H9 (cell line): ENCODE measurements around the gene SVOP. TPM values are rescaled to one million over a fixed set of nuclear protein-coding genes. Genes with fewer than 3 reads are reported as not detected.

Experiments used
- DNase-seq: peaks from one replicate; pipeline ENCODE4 v3.0.0-alpha.2; 2017
- H2AFZ ChIP-seq: one replicate; pipeline ENCODE4 v1.6.1; 2013; ENCODE audit warnings: mild to moderate bottlenecking, low read length, control low read depth, moderate library complexity
- H2AK5ac ChIP-seq: 2 replicates; pipeline ENCODE4 v1.6.1; 2013; ENCODE audit warnings: low read length, control low read depth, mixed read lengths; ENCODE audit not compliant: insufficient read length
- H2BK120ac ChIP-seq: one replicate; pipeline ENCODE4 v1.6.1; 2013; ENCODE audit warnings: low read depth, mild to moderate bottlenecking, low read length, control low read depth, inconsistent platforms; ENCODE audit not compliant: poor library complexity, severe bottlenecking
- H2BK12ac ChIP-seq: 2 replicates; pipeline ENCODE4 v1.6.1; 2013; ENCODE audit warnings: low read length, control low read depth, mixed read lengths, low read depth; ENCODE audit not compliant: insufficient read length
- H2BK15ac ChIP-seq: 2 replicates; pipeline ENCODE4 v1.6.1; 2013; ENCODE audit warnings: low read depth, low read length, control low read depth
- H2BK20ac ChIP-seq: one replicate; pipeline ENCODE4 v1.6.1; 2013; ENCODE audit warnings: low read depth, mild to moderate bottlenecking, low read length, control low read depth, inconsistent platforms; ENCODE audit not compliant: poor library complexity, severe bottlenecking
- H2BK5ac ChIP-seq: 2 replicates; pipeline ENCODE4 v1.6.1; 2013; ENCODE audit warnings: low read length, control low read depth, mixed read lengths; ENCODE audit not compliant: insufficient read length
- H3K14ac ChIP-seq: 2 replicates; pipeline ENCODE4 v1.6.1; 2013; ENCODE audit warnings: low read length, control low read depth; ENCODE audit not compliant: insufficient read depth
- H3K18ac ChIP-seq: 2 replicates; pipeline ENCODE4 v1.6.1; 2013; ENCODE audit warnings: low read depth, mild to moderate bottlenecking, mixed read lengths, low read length, control low read depth; ENCODE audit not compliant: insufficient read length
- H3K23ac ChIP-seq: 2 replicates; pipeline ENCODE4 v1.6.1; 2013; ENCODE audit warnings: low read length, control low read depth, mixed read lengths, low read depth; ENCODE audit not compliant: insufficient read length
- H3K23me2 ChIP-seq: 2 replicates; pipeline ENCODE4 v1.6.1; 2013; ENCODE audit warnings: low read depth, mild to moderate bottlenecking, mixed read lengths, low read length, control low read depth; ENCODE audit not compliant: insufficient read length, poor library complexity, severe bottlenecking
- H3K27ac ChIP-seq: 2 replicates; pipeline ENCODE4 v1.5.1; 2013; ENCODE audit warnings: low read length, control low read depth, mixed read lengths, low read depth; ENCODE audit not compliant: insufficient read length
- H3K27me3 ChIP-seq: 2 replicates; pipeline ENCODE4 v1.6.1; 2013; ENCODE audit warnings: low read length, control low read depth, inconsistent platforms; ENCODE audit not compliant: insufficient read depth
- H3K4ac ChIP-seq: 2 replicates; pipeline ENCODE4 v1.6.1; 2013; ENCODE audit warnings: low read depth, mild to moderate bottlenecking, control low read depth, inconsistent platforms, low read length, moderate library complexity
- H3K4me1 ChIP-seq: 2 replicates; pipeline ENCODE4 v1.6.1; 2013; ENCODE audit warnings: low read length, control low read depth, inconsistent platforms; ENCODE audit not compliant: insufficient read depth
- H3K4me2 ChIP-seq: 2 replicates; pipeline ENCODE4 v1.6.1; 2013; ENCODE audit warnings: low read length, control low read depth, mixed read lengths; ENCODE audit not compliant: insufficient read length, insufficient read depth
- H3K56ac ChIP-seq: 2 replicates; pipeline ENCODE4 v1.6.1; 2013; ENCODE audit warnings: low read depth, mild to moderate bottlenecking, mixed read lengths, low read length, control low read depth; ENCODE audit not compliant: insufficient read length
- H3K79me1 ChIP-seq: 2 replicates; pipeline ENCODE4 v1.6.1; 2013; ENCODE audit warnings: low read depth, mild to moderate bottlenecking, moderate library complexity, low read length, control low read depth, inconsistent platforms; ENCODE audit not compliant: insufficient read depth, poor library complexity, severe bottlenecking
- H3K79me2 ChIP-seq: 2 replicates; pipeline ENCODE4 v1.6.1; 2013; ENCODE audit warnings: low read length, control low read depth, inconsistent platforms; ENCODE audit not compliant: insufficient read depth
- H3K9ac ChIP-seq: 2 replicates; pipeline ENCODE4 v1.6.1; 2013; ENCODE audit warnings: low read length, control low read depth, mixed read lengths; ENCODE audit not compliant: insufficient read length; ENCODE audit errors: extremely low read depth
- H3K9me3 ChIP-seq: one replicate; pipeline ENCODE4 v1.6.1; 2013; ENCODE audit warnings: low read depth, low read length, inconsistent platforms; ENCODE audit not compliant: control insufficient read depth
- H3T11ph ChIP-seq: one replicate; pipeline ENCODE4 v1.6.1; 2013; ENCODE audit warnings: mild to moderate bottlenecking, low read length, control low read depth, inconsistent platforms
- H4K20me1 ChIP-seq: one replicate; pipeline ENCODE4 v1.6.1; 2013; ENCODE audit not compliant: control insufficient read depth, insufficient read length, insufficient read depth
- H4K5ac ChIP-seq: 2 replicates; pipeline ENCODE4 v1.6.1; 2013; ENCODE audit warnings: low read depth, mild to moderate bottlenecking, mixed read lengths, low read length, control low read depth; ENCODE audit not compliant: insufficient read length
- H4K8ac ChIP-seq: replicated peaks from 2 replicates; pipeline ENCODE4 v1.6.1; 2013; ENCODE audit warnings: low read length, control low read depth, mixed read lengths, low read depth; ENCODE audit not compliant: insufficient read length
- H4K91ac ChIP-seq: 2 replicates; pipeline ENCODE4 v1.6.1; 2013; ENCODE audit warnings: low read depth, mild to moderate bottlenecking, moderate library complexity, mixed read lengths, low read length, control low read depth; ENCODE audit not compliant: insufficient read length
- H3K27ac Mint-ChIP-seq, 3 experiments: 2 replicates in 2 of 3; 3 replicates in 1 of 3; pipeline ENCODE4 v1.8.0; 2020 to 2021; ENCODE audit warnings: mixed read lengths in 3 of 3, mild to moderate bottlenecking in 1 of 3, moderate library complexity in 1 of 3
- H3K27me3 Mint-ChIP-seq: 2 replicates; pipeline ENCODE4 v1.8.0; 2021; ENCODE audit warnings: low read depth, mild to moderate bottlenecking, moderate library complexity, mixed read lengths
- H3K36me3 Mint-ChIP-seq, 3 experiments: 2 replicates in 2 of 3; 3 replicates in 1 of 3; pipeline ENCODE4 v1.8.0; 2020 to 2021; ENCODE audit warnings: low read depth in 3 of 3, mixed read lengths in 3 of 3; ENCODE audit not compliant: insufficient read depth in 1 of 3
- H3K4me1 Mint-ChIP-seq, 2 experiments: 2 replicates each; pipeline ENCODE4 v1.8.0; 2020; ENCODE audit warnings: mixed read lengths in 2 of 2
- H3K4me3 Mint-ChIP-seq, 2 experiments: 2 replicates in 1 of 2; 3 replicates in 1 of 2; pipeline ENCODE4 v1.8.0; 2020 to 2021; ENCODE audit warnings: mild to moderate bottlenecking in 2 of 2, mixed read lengths in 2 of 2, moderate library complexity in 1 of 2
- H3K9me3 Mint-ChIP-seq, 2 experiments: 2 replicates in 1 of 2; 3 replicates in 1 of 2; pipeline ENCODE4 v1.8.0; 2020; ENCODE audit warnings: mild to moderate bottlenecking in 2 of 2, mixed read lengths in 2 of 2, moderate library complexity in 1 of 2
- WGBS: extraction: QIAGEN DNeasy Blood & Tissue Kit; methylation state at CpG from one replicate; pipeline ENCODE4 v1.1.7; 2013; ENCODE audit warnings: missing lambda C conversion rate, low lambda C conversion rate, mixed read lengths; ENCODE audit not compliant: insufficient read length; ENCODE audit errors: extremely low coverage; 5-methylcytosine and 5-hydroxymethylcytosine counted together
- total RNA-seq: library from RNA; stranded (reverse); gene quantifications from 2 replicates; pipeline ENCODE4 v1.2.1, GENCODE V29; 2021
- TF ChIP-seq, protein P1 (sequence below): fragments of 200-600 bp; sonication (generic); conservative IDR thresholded peaks from 3 replicates; pipeline ENCODE4 v1.8.0; 2021; ENCODE audit warnings: antibody characterized with exemption, mild to moderate bottlenecking

The SVOP gene
- total RNA-seq, 1 experiment from 2014 or later, result 0.15 TPM

DNA sequence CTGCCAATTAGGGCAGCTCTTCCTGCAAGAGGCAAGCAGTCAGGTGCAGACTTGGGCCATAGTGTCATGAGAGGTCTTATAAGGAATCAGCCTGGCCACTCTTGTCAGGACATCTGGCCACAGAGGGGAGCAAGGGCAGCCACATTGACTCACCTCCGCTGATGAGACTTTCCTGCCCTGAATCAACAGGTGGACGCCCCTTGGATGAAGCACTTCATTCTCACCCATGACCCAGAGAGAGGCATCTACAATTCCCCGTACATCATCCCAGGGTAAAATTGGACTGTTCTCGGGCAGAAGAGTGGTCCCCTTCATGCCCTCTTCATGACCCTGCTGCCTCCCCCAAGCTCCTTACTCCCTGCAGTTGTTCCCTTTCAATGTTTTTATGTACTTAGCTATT, 124.1 kb downstream of the SVOP start:
- TF ChIP-seq, protein P1, sequence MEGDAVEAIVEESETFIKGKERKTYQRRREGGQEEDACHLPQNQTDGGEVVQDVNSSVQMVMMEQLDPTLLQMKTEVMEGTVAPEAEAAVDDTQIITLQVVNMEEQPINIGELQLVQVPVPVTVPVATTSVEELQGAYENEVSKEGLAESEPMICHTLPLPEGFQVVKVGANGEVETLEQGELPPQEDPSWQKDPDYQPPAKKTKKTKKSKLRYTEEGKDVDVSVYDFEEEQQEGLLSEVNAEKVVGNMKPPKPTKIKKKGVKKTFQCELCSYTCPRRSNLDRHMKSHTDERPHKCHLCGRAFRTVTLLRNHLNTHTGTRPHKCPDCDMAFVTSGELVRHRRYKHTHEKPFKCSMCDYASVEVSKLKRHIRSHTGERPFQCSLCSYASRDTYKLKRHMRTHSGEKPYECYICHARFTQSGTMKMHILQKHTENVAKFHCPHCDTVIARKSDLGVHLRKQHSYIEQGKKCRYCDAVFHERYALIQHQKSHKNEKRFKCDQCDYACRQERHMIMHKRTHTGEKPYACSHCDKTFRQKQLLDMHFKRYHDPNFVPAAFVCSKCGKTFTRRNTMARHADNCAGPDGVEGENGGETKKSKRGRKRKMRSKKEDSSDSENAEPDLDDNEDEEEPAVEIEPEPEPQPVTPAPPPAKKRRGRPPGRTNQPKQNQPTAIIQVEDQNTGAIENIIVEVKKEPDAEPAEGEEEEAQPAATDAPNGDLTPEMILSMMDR, result no peak
- Histone ChIP-seq H4K8ac (no peak overlapping the region), H2AK5ac (no peak overlapping the region), H3K23me2 (no peaks in the 10 kb centered on the region), H4K91ac (no peak overlapping the region), H3K9ac (no peak overlapping the region), H2BK120ac (no peak overlapping the region), H2BK12ac (no peak overlapping the region), H3K4me1 (no peaks in the 10 kb centered on the region; the same call in 1 of the 2 replicates), H3K14ac (no peak overlapping the region), H2AFZ (no peak overlapping the region), H3T11ph (no peak overlapping the region), H3K79me2 (no peaks in the 10 kb centered on the region), H3K27ac (no peak overlapping the region), H3K9me3 (no peaks in the 10 kb centered on the region), H2BK20ac (no peak overlapping the region), H3K23ac (no peak overlapping the region), H3K4ac (no peak overlapping the region), H3K56ac (no peak overlapping the region), H2BK5ac (no peak overlapping the region), H4K5ac (no peak overlapping the region), H4K20me1 (no peaks in the 10 kb centered on the region), H3K4me2 (no peak overlapping the region), H2BK15ac (no peak overlapping the region), H3K79me1 (no peaks in the 10 kb centered on the region), H3K18ac (no peak overlapping the region), H3K27me3 (no peaks in the 10 kb centered on the region)
- Mint-ChIP-seq H3K27me3 (peaks cover 10% of the 10 kb centered on the region), H3K4me3 (no peak overlapping the region), H3K27ac (no peak overlapping the region), H3K9me3 (peaks cover 2 to 7% of the 10 kb centered on the region in 2 experiments; a peak in 3 of 5 replicates), H3K36me3 (peaks cover 0 to 3% (median 0%) of the 10 kb centered on the region in 3 experiments; a peak in 2 of 7 replicates), H3K4me1 (no peaks in the 10 kb centered on the region)
- no CpG with 5 or more reads among the region's 4 CpGs for WGBS
- no peak for DNase-seq
